ENCODE data around the gene HNRNPH3.
A peak's percentile ranks its signal among the peaks of the same experiment; 100 is the strongest.
"Not testable (repeated sequence)": the region's sequence is repeated elsewhere in the genome, so short reads cannot be mapped to it uniquely, and the experiment has no call there.

HNRNPH3 gene, protein sequence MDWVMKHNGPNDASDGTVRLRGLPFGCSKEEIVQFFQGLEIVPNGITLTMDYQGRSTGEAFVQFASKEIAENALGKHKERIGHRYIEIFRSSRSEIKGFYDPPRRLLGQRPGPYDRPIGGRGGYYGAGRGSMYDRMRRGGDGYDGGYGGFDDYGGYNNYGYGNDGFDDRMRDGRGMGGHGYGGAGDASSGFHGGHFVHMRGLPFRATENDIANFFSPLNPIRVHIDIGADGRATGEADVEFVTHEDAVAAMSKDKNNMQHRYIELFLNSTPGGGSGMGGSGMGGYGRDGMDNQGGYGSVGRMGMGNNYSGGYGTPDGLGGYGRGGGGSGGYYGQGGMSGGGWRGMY

DNA sequence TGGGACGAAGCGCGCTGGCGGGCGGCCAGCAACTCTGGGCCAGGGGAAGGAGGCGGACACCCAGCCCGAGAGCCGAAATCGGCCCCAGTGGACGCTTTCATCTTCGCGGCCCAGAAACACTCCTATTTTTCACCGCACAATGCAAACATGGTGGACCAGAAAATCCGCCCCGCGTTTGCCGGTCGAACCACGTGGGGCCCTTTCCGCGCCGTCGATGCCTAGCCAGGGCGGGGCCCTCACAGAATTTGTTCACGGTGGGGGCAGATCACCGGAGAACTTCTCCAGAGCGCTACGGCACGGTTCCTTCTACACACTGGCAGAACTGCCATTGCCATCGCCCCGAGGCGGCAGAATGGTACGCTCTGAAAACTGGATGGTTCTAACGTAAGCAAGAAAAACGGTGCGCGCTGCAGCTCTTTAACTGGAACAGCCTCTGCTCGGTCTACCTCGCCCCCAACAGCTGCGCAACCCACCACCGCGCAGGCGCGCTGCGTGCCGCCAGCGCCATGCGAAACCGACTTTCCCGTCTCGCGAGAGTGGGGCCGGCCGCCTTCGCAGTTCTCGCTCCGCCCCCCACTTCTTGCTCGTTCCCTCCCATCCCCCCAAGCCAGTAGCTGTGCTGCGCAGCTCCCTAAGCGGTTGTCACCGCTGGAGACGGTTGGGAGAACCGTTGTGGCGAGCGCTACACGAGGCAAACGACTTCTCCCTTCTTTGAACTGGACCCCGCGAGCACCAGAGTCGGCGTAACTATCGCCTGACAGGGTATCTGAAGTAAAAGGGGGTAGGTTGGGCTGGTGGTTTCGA is at the start of gene HNRNPH3:
Gene HNRNPH3 (plus strand): TSS at position 610 of the 804 bp plus-strand sequence. CDS start 5,158 bp downstream, outside the sequence.
- DNase-seq, result peak; percentile 89

DNA sequence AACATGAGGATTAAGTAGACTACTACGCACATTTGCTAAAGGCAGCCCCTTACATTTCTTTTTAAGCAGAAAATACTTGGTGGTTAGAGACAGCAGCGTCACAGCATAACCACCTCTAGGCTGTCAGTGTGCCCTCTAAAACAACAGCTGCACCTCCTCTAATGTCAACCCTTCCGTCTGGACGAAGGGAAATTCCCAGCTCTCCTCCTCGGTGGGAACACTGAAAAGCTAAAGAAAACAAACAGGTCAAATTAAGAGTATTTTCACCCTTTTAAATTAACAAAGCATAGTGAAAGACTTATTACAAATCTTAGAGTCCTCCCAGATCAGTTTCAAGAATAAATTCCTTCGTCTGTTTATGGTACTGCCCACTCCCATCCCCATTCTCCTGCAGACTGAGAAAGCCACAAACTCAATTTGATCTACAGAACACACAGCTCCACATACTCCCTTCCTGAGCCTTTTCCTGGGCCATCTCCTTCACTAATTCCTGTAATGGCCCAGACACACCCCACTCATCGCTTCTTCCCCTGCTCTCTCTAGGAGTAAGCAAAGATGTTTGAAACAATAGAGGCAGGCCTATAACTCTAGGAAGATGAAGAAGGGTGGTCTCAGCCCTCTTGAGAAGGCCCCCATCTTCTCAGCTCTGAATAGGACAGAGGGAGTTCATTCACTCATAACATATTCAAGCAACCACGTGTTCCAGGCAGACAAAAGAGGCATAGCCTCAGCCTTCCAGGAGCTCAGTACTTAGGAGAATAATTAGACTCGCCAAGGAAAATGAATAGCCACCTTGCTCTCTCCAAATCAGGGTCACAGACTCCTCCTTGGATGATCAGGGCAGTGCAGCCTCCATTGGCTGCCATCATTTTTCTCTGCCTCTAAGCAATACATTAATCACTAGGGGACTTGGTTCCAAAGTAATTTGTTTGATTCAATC is 47.5 kb upstream of the HNRNPH3 start:
- no peak for DNase-seq

- DNase-seq, result no peak
Measured at GRCh38 chr10:68288717-68289116, 43.1 kb upstream of the HNRNPH3 start.

DNA sequence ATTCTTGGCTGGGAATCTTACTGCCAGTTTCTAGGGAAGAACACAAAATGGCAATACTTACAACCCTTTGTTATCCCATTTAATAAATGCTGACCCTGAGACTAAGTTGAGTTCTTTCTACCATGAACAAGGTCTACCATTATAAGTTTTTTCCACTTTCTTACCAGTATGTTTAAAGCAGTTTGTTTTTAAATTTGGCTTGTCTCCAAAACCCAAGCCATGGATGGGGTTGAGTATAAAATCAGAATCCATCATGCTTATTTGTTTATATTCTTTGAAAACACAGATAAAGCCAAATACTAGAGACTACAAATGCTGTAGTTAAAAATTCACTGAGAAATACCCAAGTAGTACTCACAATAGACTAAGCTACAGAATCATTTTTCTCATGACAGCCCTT is 41.1 kb upstream of the HNRNPH3 start:
- no peak for DNase-seq

- DNase-seq, result no peak
Measured at GRCh38 chr10:68296843-68297663, 34.8 kb upstream of the HNRNPH3 start.

GRCh38 chr10:68301301-68301700 is 30.6 kb upstream of the HNRNPH3 start:
- no peak for DNase-seq

DNA sequence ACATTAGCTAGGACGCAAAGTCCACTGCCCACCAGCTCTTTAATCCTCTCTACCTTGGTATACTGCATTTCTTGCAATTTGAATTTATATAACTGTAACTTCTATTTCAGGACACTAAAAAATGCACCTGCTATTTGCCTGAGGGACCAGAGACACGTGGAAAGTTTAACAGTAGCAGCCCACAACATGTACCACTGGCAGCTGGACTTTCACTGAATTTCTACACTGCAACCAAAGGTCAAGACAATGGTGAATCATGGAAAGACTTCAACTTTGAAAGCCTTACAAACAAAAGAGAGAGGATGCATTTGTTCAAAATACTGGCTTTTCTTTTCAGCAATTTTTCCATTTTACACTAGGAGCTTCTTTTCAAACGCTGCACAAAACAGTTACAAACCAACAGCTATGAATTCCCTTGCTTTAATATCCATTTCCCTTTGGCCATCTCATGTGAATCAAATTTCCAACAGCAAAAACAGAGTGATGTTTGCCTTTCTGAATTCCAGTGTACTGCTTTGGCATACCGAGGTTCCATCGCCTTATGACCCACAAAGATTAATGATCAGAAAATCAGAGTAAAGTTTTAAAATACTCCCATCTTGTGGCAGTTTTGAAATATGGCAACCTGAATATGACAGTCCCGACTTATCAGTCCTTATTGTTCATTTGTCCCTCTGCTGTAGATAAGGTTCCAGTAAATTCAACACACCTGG is 29.9 kb upstream of the HNRNPH3 start:
- peak; percentile 52 for DNase-seq

- DNase-seq, result no peak
Measured at GRCh38 chr10:68302503-68302823, 29.4 kb upstream of the HNRNPH3 start.

DNA sequence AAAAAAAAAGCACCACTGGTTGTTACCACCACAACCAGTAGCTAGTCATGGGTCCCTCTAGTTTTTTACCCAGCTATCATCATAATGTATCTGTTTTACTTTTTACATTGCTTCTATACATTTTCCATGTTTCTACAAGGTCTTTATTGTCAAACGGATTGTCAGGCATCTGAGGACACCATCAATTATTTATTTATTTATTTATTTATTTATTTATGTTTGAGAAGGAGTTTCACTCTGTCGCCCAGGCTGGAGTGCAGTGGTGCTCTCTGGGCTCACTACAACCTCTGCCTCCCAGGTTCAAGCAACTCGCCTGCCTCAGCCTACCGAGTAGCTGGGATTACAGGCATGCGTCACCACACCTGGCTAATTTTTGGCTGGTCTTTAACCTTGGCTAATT is 29.0 kb upstream of the HNRNPH3 start:
- no peak for DNase-seq

GRCh38 chr10:68303849-68304412 is 27.9 kb upstream of the HNRNPH3 start:
- no peak for DNase-seq

- no peak for DNase-seq
Measured at GRCh38 chr10:68305854-68306253, 26.0 kb upstream of the HNRNPH3 start.

DNA sequence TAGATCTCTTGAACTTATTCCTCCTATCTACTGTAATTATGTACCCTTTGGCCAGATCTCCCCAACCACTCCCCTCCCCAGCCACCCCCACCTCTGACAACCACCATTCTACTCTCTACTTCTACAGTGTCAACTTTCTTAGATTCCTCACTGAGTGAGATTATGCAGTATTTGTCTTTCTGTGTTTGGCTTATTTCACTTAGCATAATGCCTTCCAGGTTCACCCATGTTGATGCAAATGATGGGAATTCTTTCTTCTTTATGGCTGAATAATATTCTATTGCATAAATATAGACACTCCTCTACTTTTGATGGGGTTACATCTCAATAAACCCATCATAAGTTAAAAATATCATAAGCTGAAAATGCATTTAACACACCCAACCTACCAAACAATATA is 21.3 kb upstream of the HNRNPH3 start:
- no peak for DNase-seq

DNA sequence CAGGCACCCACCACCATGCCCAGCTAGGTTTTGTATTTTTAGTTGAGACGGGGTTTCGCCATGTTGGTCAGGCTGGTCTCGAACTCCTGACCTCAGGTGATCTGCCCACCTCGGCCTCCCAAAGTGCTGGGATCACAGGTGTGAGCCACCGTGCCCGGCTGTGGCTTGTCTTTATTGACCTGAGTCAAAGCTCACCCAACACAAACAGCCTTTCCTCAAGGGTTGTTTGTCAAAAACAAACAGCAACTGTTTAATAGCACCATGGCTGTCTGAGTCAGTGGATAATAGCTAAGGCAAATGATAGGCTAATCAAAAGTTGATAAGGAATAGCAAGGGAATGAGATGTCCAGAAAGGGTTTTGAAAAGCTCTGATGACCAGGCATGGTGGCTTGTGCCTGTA is 16.9 kb upstream of the HNRNPH3 start:
- DNase-seq, result not testable (repeated sequence)

- no peak for DNase-seq
Measured at GRCh38 chr10:68315582-68315981, 16.3 kb upstream of the HNRNPH3 start.

- no peak for DNase-seq
Measured at GRCh38 chr10:68318331-68319059, 13.4 kb upstream of the HNRNPH3 start.

- DNase-seq, result not testable (repeated sequence)
Measured at GRCh38 chr10:68324396-68324795, 7.5 kb upstream of the HNRNPH3 start.

DNA sequence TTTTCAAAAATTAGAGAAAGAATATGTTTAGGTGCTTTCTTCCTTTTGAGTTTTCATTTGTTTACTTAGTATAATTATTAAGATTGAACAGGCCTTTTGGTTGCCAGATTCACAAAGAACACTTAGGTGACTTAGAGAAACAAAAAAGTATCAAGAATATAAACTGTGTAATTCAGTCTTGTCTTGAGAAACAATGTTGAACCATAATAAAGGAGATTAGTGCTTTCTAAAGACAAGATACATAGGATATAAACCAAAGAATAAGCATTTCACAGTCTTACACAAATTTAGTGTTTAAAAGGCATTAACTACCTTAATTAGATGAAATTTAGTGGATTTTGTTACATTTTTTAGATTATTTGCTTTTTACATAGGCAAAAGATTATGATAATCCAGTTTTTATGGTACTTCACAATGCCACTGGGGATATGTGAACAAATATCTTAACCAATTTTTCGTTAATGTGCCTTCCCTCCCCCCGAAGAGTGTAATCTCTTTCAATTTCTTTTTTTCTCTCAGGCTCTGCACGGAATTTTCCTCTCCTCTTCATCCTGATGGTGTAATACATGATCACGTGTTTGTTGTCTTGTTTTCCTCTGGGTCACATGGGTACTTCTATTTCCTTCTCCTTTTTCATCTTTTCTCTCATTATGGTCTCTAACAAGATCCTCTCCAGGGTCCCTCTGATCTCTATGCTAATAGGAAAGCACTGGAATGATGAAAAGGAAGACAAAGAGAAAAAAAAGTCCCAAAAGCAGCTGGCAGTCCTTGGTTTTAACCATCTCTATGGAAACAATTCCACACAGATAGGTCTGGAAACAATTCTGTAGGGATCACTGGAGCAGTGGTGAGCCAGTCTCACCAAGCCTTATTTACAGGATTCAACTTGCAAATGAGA is 3.7 kb upstream of the HNRNPH3 start:
- peak; percentile 82 for DNase-seq

GRCh38 chr10:68329506-68329861 is 2.4 kb upstream of the HNRNPH3 start:
- DNase-seq, result no peak

- DNase-seq, result peak; percentile 27
Measured at GRCh38 chr10:68330852-68331454, 911 bp upstream of the HNRNPH3 start.

All from NCI-H2171 treated with DMSO at 0.1 percent for 48 hours (cell line).